SK-N-SH treated with all-trans-retinoic acid at 6 μM for 48 hours (cell line): ENCODE measurements around the gene FARS2.

ENCODE experiments used
- BACH2 ChIP-seq: fragments of 250-450 bp; sonication (Bioruptor Pico); IDR thresholded peaks from 2 replicates; pipeline ENCODE4 v1.9.0; 2021; ENCODE audit warnings: mild to moderate bottlenecking, borderline replicate concordance
- CREB5 ChIP-seq: fragments of 250-450 bp; sonication (Bioruptor Pico); IDR thresholded peaks from 2 replicates; pipeline ENCODE4 v1.5.1; 2020; ENCODE audit warnings: low read depth, mild to moderate bottlenecking, moderate library complexity
- ESRRG ChIP-seq: fragments of 250-450 bp; sonication (Bioruptor Pico); IDR thresholded peaks from 2 replicates; pipeline ENCODE4 v1.6.1; 2021; ENCODE audit warnings: mild to moderate bottlenecking
- PPARA ChIP-seq: fragments of 250-450 bp; sonication (Bioruptor Pico); IDR thresholded peaks from 2 replicates; pipeline ENCODE4 v1.5.0; 2020; ENCODE audit warnings: mild to moderate bottlenecking, borderline replicate concordance
- RARB ChIP-seq: fragments of 250-450 bp; sonication (Bioruptor Pico); IDR thresholded peaks from 2 replicates; pipeline ENCODE4 v1.8.0; 2021; ENCODE audit warnings: mild to moderate bottlenecking, moderate library complexity
- SNAI2 ChIP-seq: fragments of 250-450 bp; sonication (Bioruptor Pico); IDR thresholded peaks from 2 replicates; pipeline ENCODE4 v1.5.0; 2020; ENCODE audit warnings: mild to moderate bottlenecking, moderate library complexity
- TCF4 ChIP-seq: fragments of 250-450 bp; sonication (Bioruptor Pico); IDR thresholded peaks from 2 replicates; pipeline ENCODE4 v1.8.0; 2021; ENCODE audit warnings: mild to moderate bottlenecking, moderate library complexity, borderline replicate concordance
- ZC3H10 ChIP-seq: fragments of 250-450 bp; sonication (Bioruptor Pico); IDR thresholded peaks from 2 replicates; pipeline ENCODE4 v1.5.1; 2021; ENCODE audit warnings: mild to moderate bottlenecking, moderate library complexity
- ZFP3 ChIP-seq: fragments of 250-450 bp; sonication (Bioruptor Pico); IDR thresholded peaks from 2 replicates; pipeline ENCODE4 v1.5.0; 2020; ENCODE audit warnings: mild to moderate bottlenecking, moderate library complexity
- ZNF565 ChIP-seq: fragments of 450-650 bp; formaldehyde crosslinking; conservative IDR thresholded peaks from 2 replicates; pipeline ENCODE4 v1.5.0; 2020; ENCODE audit warnings: low read depth, mild to moderate bottlenecking, moderate library complexity
- ZNF70 ChIP-seq: fragments of 450-650 bp; formaldehyde crosslinking; IDR thresholded peaks from 2 replicates; pipeline ENCODE4 v1.5.0; 2020; ENCODE audit warnings: mild to moderate bottlenecking, moderate library complexity
- TF ChIP-seq, protein P1 (sequence below): fragments of 250-450 bp; sonication (Bioruptor Pico); IDR thresholded peaks from 2 replicates; pipeline ENCODE4 v1.8.0; 2020; ENCODE audit warnings: mild to moderate bottlenecking, moderate library complexity, borderline replicate concordance
- TF ChIP-seq, protein P2 (sequence below): fragments of 250-450 bp; sonication (Bioruptor Pico); IDR thresholded peaks from 2 replicates; pipeline ENCODE4 v1.5.0; 2020; ENCODE audit warnings: mild to moderate bottlenecking, moderate library complexity
- TF ChIP-seq, protein P3 (sequence below): fragments of 250-450 bp; sonication (Bioruptor Pico); IDR thresholded peaks from 2 replicates; pipeline ENCODE4 v1.8.0; 2021; ENCODE audit warnings: low read depth, mild to moderate bottlenecking, moderate library complexity, borderline replicate concordance

DNA sequence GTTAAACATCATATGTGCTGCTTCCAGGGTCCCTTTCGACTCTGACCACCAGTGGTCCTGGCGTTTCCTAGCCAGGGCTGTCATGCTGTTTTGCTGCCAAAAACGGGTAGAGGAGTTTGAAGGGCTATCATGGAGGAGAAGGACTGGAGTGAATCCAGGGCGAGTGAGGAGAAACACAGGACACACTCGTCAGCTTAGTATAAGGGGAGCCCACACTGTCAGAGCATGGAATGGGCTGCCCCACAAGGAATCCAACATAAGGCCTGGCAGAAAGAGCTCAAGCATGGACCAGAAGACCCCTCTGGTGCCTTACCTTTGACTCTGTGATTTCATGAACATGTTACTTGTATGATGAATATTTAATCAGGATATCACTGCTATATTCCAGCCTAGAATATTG is 498.3 kb downstream of the FARS2 start:
- no peak for TF ChIP-seq TCF4 (CRISPR knock-in tag)
- TF ChIP-seq PPARA (CRISPR knock-in tag): no peak
- no peak for TF ChIP-seq ZNF565
- no peak for TF ChIP-seq SNAI2
- TF ChIP-seq ZFP3 (CRISPR knock-in tag): no peak
- TF ChIP-seq, protein P1, sequence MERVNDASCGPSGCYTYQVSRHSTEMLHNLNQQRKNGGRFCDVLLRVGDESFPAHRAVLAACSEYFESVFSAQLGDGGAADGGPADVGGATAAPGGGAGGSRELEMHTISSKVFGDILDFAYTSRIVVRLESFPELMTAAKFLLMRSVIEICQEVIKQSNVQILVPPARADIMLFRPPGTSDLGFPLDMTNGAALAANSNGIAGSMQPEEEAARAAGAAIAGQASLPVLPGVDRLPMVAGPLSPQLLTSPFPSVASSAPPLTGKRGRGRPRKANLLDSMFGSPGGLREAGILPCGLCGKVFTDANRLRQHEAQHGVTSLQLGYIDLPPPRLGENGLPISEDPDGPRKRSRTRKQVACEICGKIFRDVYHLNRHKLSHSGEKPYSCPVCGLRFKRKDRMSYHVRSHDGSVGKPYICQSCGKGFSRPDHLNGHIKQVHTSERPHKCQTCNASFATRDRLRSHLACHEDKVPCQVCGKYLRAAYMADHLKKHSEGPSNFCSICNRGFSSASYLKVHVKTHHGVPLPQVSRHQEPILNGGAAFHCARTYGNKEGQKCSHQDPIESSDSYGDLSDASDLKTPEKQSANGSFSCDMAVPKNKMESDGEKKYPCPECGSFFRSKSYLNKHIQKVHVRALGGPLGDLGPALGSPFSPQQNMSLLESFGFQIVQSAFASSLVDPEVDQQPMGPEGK (CRISPR knock-in tag): no peak
- TF ChIP-seq RARB: no peak
- TF ChIP-seq ZNF70 (CRISPR knock-in tag): no peak
- TF ChIP-seq BACH2 (CRISPR knock-in tag): no peak
- TF ChIP-seq, protein P2, sequence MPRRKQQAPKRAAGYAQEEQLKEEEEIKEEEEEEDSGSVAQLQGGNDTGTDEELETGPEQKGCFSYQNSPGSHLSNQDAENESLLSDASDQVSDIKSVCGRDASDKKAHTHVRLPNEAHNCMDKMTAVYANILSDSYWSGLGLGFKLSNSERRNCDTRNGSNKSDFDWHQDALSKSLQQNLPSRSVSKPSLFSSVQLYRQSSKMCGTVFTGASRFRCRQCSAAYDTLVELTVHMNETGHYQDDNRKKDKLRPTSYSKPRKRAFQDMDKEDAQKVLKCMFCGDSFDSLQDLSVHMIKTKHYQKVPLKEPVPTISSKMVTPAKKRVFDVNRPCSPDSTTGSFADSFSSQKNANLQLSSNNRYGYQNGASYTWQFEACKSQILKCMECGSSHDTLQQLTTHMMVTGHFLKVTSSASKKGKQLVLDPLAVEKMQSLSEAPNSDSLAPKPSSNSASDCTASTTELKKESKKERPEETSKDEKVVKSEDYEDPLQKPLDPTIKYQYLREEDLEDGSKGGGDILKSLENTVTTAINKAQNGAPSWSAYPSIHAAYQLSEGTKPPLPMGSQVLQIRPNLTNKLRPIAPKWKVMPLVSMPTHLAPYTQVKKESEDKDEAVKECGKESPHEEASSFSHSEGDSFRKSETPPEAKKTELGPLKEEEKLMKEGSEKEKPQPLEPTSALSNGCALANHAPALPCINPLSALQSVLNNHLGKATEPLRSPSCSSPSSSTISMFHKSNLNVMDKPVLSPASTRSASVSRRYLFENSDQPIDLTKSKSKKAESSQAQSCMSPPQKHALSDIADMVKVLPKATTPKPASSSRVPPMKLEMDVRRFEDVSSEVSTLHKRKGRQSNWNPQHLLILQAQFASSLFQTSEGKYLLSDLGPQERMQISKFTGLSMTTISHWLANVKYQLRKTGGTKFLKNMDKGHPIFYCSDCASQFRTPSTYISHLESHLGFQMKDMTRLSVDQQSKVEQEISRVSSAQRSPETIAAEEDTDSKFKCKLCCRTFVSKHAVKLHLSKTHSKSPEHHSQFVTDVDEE (CRISPR knock-in tag): no peak
- no peak for TF ChIP-seq ESRRG
- TF ChIP-seq ZC3H10 (CRISPR knock-in tag): no peak
- TF ChIP-seq, protein P3, sequence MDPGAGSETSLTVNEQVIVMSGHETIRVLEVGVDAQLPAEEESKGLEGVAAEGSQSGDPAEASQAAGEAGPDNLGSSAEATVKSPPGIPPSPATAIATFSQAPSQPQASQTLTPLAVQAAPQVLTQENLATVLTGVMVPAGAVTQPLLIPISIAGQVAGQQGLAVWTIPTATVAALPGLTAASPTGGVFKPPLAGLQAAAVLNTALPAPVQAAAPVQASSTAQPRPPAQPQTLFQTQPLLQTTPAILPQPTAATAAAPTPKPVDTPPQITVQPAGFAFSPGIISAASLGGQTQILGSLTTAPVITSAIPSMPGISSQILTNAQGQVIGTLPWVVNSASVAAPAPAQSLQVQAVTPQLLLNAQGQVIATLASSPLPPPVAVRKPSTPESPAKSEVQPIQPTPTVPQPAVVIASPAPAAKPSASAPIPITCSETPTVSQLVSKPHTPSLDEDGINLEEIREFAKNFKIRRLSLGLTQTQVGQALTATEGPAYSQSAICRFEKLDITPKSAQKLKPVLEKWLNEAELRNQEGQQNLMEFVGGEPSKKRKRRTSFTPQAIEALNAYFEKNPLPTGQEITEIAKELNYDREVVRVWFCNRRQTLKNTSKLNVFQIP: no peak
- TF ChIP-seq CREB5 (CRISPR knock-in tag): no peak
